Measurements from ENCODE around the gene CCDC167. TPM values are rescaled to one million over a fixed set of nuclear protein-coding genes. Genes with fewer than 3 reads are reported as not detected.

CCDC167 gene
- total RNA-seq, 4 donors from 2014 or later: 9.4 to 50.7 (median 25.8) TPM

DNA sequence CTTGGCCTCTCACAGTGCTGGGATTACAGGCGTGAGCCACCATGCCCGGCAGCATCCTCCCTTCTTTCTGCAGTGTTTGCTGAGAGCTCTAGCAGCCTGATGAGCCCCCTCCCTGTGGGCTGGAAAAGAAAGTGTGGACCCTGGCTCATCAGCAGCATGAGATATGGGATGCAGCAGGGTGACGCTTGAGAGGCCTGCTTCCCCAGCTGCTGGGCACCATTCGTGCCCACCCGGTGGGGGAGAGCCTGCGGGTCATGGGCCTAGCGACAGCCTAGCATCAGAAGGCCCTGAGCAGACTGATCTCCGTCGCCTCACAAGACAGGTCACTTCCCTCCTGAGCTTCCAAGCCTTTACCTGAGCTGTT lies 16.0 kb upstream of the CCDC167 start:
- Histone ChIP-seq H3K27me3 (peaks cover 0 to 23% of the 10 kb centered on the region in 2 donors), H3K36me3 (no peaks in the 10 kb centered on the region), H3K27ac (peak overlapping the region in 3 of 4 donors; percentile 13 to 64 (median 64)), H3K9me3 (peaks cover 0 to 7% (median 0%) of the 10 kb centered on the region in 4 donors), H3K4me1 (peaks cover 0 to 17% (median 9%) of the 10 kb centered on the region in 4 donors), H3K4me3 (no peak overlapping the region)
- no peak for DNase-seq (ENCODE audit: low spot score in 2 of 2)
- TF ChIP-seq EP300 (IDR thresholded peaks at IDR 0.05) (no peak), POLR2A (IDR thresholded peaks at IDR 0.05) (no peak)
- TF ChIP-seq, protein P1, sequence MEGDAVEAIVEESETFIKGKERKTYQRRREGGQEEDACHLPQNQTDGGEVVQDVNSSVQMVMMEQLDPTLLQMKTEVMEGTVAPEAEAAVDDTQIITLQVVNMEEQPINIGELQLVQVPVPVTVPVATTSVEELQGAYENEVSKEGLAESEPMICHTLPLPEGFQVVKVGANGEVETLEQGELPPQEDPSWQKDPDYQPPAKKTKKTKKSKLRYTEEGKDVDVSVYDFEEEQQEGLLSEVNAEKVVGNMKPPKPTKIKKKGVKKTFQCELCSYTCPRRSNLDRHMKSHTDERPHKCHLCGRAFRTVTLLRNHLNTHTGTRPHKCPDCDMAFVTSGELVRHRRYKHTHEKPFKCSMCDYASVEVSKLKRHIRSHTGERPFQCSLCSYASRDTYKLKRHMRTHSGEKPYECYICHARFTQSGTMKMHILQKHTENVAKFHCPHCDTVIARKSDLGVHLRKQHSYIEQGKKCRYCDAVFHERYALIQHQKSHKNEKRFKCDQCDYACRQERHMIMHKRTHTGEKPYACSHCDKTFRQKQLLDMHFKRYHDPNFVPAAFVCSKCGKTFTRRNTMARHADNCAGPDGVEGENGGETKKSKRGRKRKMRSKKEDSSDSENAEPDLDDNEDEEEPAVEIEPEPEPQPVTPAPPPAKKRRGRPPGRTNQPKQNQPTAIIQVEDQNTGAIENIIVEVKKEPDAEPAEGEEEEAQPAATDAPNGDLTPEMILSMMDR (IDR thresholded peaks at IDR 0.05): no peak
- 61 to 75% methylated on average over 4 to 8 of the region's 9 CpGs for WGBS, 2 donors

DNA sequence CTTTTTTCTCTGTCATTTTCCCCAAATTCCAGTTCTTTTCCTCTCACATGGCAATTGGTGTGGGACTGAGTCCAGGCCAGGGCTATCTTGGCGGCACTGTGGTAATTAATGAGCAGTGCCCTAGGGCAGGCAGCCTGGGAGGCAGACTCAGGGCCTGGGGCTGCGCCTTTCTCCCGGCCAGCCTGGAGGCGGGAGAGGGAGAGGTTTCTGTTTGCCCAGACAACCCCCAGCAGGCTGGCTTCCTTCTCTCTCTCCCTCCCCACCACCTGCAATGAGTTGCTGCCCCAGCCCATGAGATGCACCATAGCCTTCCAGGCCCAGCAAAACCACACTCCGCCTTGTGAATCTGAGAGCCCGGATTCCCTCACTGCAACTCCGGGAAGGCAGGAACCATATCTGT lies 15.1 kb upstream of the CCDC167 start:
- DNase-seq (ENCODE audit: low spot score in 2 of 2): no peak
- peaks cover 0 to 7% (median 0%) of the 10 kb centered on the region in 4 donors for H3K9me3 ChIP-seq
- 63 to 75% methylated on average over 6 to 7 of the region's 7 CpGs for WGBS, 2 donors
- H3K4me3 ChIP-seq: no peak overlapping the region
- H3K4me1 ChIP-seq: peaks cover 0 to 17% (median 9%) of the 10 kb centered on the region in 4 donors
- H3K27me3 ChIP-seq: peaks cover 0 to 23% of the 10 kb centered on the region in 2 donors
- TF ChIP-seq EP300 (IDR thresholded peaks at IDR 0.05) (no peak), POLR2A (IDR thresholded peaks at IDR 0.05) (no peak)
- TF ChIP-seq, protein P1 (IDR thresholded peaks at IDR 0.05): no peak
- no peaks in the 10 kb centered on the region for H3K36me3 ChIP-seq
- H3K27ac ChIP-seq: no peak overlapping the region

DNA sequence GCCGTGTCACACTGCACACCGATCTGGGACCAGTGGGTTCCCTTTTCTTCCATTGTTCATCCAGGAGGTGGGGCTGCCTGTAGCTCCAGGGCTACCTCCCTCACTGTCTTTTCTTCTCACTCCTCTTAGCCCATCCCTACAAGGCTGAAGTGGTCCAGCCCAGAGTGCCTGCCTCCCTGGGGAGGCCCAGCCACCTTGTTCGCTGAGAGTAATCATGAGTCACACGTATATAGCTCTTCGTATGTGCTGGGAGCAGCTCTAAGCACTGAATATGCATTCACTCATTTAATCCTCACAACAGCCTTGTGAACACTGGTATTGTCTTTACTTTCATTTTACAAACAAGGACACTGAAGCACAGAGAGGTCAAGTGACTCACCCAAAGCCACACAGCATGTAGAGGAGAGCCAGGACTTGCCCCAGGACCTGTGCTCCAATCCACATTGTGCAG lies 14.7 kb upstream of the CCDC167 start:
- TF ChIP-seq, protein P1 (IDR thresholded peaks at IDR 0.05): no peak
- TF ChIP-seq EP300 (IDR thresholded peaks at IDR 0.05) (no peak), POLR2A (IDR thresholded peaks at IDR 0.05) (no peak)
- WGBS, 2 donors: 59 to 61% methylated on average over 5 of the region's 5 CpGs
- H3K4me3 ChIP-seq: no peak overlapping the region
- H3K27me3 ChIP-seq: peaks cover 0 to 23% of the 10 kb centered on the region in 2 donors
- no peak for DNase-seq (ENCODE audit: low spot score in 2 of 2)
- peaks cover 0 to 17% (median 9%) of the 10 kb centered on the region in 4 donors for H3K4me1 ChIP-seq
- peaks cover 0 to 4% (median 0%) of the 10 kb centered on the region in 4 donors for H3K9me3 ChIP-seq
- no peak overlapping the region for H3K27ac ChIP-seq
- no peaks in the 10 kb centered on the region for H3K36me3 ChIP-seq

DNA sequence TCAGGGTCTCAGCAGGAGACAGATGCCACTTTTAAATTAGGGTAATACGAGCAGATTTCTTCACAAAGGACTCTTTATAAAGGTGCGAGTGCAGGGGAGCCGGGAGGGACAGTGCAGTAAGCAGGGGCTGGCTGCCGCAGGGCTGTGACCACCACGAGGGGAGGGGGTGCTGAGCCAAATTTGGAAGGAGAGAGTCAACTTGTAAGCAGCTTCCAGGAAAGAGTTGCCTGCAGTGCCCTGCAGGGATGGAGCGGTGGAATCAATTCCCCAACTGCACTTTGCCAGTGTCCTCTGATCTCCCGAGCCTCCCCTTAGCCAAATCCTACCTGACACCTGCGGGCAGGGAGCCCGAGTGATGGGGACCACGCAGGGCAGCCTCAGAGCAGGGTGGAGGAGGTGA lies 13.9 kb upstream of the CCDC167 start:
- H3K4me3 ChIP-seq: no peak overlapping the region
- H3K9me3 ChIP-seq: no peaks in the 10 kb centered on the region
- TF ChIP-seq POLR2A (IDR thresholded peaks at IDR 0.05) (no peak), EP300 (IDR thresholded peaks at IDR 0.05) (no peak)
- TF ChIP-seq, protein P1 (IDR thresholded peaks at IDR 0.05): no peak
- peaks cover 0 to 23% of the 10 kb centered on the region in 2 donors for H3K27me3 ChIP-seq
- no peak for DNase-seq (ENCODE audit: low spot score in 2 of 2)
- no peaks in the 10 kb centered on the region for H3K36me3 ChIP-seq
- H3K27ac ChIP-seq: no peak overlapping the region
- WGBS, 2 donors: 48 to 50% methylated on average over 9 to 10 of the region's 10 CpGs
- H3K4me1 ChIP-seq: peaks cover 0 to 17% (median 9%) of the 10 kb centered on the region in 4 donors

DNA sequence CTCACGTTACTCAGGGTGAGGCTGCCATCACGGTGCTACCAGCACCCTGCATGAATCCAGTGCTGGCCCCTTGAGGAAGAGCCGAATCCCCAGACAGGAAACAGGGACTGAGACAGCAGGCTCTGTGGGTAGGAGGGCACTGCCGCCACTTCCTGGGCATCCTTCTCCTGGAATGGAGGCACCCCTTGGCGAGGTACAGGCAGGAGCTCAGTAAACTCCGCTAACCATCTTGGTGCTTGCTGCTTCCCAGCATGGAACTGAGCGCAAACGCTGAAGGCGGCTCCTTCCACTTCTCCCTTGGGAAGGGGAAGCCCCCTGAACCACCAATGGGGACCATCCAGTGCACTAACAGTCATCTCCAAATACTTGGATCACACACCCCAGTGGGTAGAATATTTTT lies 13.5 kb upstream of the CCDC167 start:
- Histone ChIP-seq H3K4me3 (no peak overlapping the region), H3K4me1 (peaks cover 0 to 17% (median 9%) of the 10 kb centered on the region in 4 donors), H3K27me3 (peaks cover 0 to 23% of the 10 kb centered on the region in 2 donors), H3K36me3 (no peaks in the 10 kb centered on the region), H3K9me3 (no peaks in the 10 kb centered on the region), H3K27ac (no peak overlapping the region)
- TF ChIP-seq, protein P1 (IDR thresholded peaks at IDR 0.05): no peak
- no peak for TF ChIP-seq POLR2A (IDR thresholded peaks at IDR 0.05)
- TF ChIP-seq EP300 (IDR thresholded peaks at IDR 0.05): no peak
- WGBS, 2 donors: 58 to 67% methylated on average over 9 of the region's 9 CpGs
- DNase-seq (ENCODE audit: low spot score in 2 of 2): no peak
